Putamen (tissue), 1 donor: ENCODE data around the gene RB1.
"Not testable (repeated sequence)": the region's sequence is repeated elsewhere in the genome, so short reads cannot be mapped to it uniquely, and the experiment has no call there.

Experiments used
- DNase-seq: peaks from one replicate; pipeline ENCODE4 v3.0.0-alpha.2; 2016; ENCODE audit warnings: low spot score

RB1 gene

GRCh38 chr13:48349525-48349924 is 46.0 kb downstream of the RB1 start:
- no peak for DNase-seq

GRCh38 chr13:48353590-48353989 is 50.0 kb downstream of the RB1 start:
- DNase-seq, result no peak

GRCh38 chr13:48355524-48355923 is 52.0 kb downstream of the RB1 start:
- DNase-seq, result not testable (repeated sequence)

- DNase-seq, result no peak
Measured at GRCh38 chr13:48356750-48357149, 53.2 kb downstream of the RB1 start.

- no peak for DNase-seq
Measured at GRCh38 chr13:48369988-48370387, 66.4 kb downstream of the RB1 start.

GRCh38 chr13:48370815-48371214 is 67.3 kb downstream of the RB1 start:
- no peak for DNase-seq

GRCh38 chr13:48377857-48378256 is 74.3 kb downstream of the RB1 start:
- no peak for DNase-seq

GRCh38 chr13:48380581-48380980 is 77.0 kb downstream of the RB1 start:
- DNase-seq, result no peak

- no peak for DNase-seq
Measured at GRCh38 chr13:48383384-48383783, 79.8 kb downstream of the RB1 start.

GRCh38 chr13:48386816-48387215 is 83.3 kb downstream of the RB1 start:
- no peak for DNase-seq

- no peak for DNase-seq
Measured at GRCh38 chr13:48391257-48391656, 87.7 kb downstream of the RB1 start.

- DNase-seq, result no peak
Measured at GRCh38 chr13:48393030-48393697, 89.6 kb downstream of the RB1 start.

- no peak for DNase-seq
Measured at GRCh38 chr13:48393698-48394085, 90.1 kb downstream of the RB1 start.

- no peak for DNase-seq
Measured at GRCh38 chr13:48397744-48398143, 94.2 kb downstream of the RB1 start.

- no peak for DNase-seq
Measured at GRCh38 chr13:48398450-48399095, 95.0 kb downstream of the RB1 start.

- DNase-seq, result no peak
Measured at GRCh38 chr13:48400090-48400694, 96.6 kb downstream of the RB1 start.

- no peak for DNase-seq
Measured at GRCh38 chr13:48400850-48401291, 97.3 kb downstream of the RB1 start.

- DNase-seq, result no peak
Measured at GRCh38 chr13:48401480-48401879, 97.9 kb downstream of the RB1 start.

- no peak for DNase-seq
Measured at GRCh38 chr13:48402325-48402932, 98.9 kb downstream of the RB1 start.

- DNase-seq, result no peak
Measured at GRCh38 chr13:48403151-48403631, 99.6 kb downstream of the RB1 start.

GRCh38 chr13:48403913-48404312 is 100.4 kb downstream of the RB1 start:
- DNase-seq, result no peak

- no peak for DNase-seq
Measured at GRCh38 chr13:48404952-48405351, 101.4 kb downstream of the RB1 start.

- DNase-seq, result no peak
Measured at GRCh38 chr13:48405875-48406274, 102.3 kb downstream of the RB1 start.
